Osteocyte (in vitro differentiated cells): ENCODE measurements around the gene RTN4R. TPM values are rescaled to one million over a fixed set of nuclear protein-coding genes. Genes with fewer than 3 reads are reported as not detected.

ENCODE experiments used
- DNase-seq: peaks from one replicate; pipeline ENCODE4 v3.0.0; 2021; ENCODE audit warnings: mixed read lengths; ENCODE audit not compliant: unreplicated experiment; ENCODE audit errors: extremely low spot score
- H3K27ac Mint-ChIP-seq: one replicate; pipeline ENCODE4 v1.8.0; 2021; ENCODE audit warnings: mild to moderate bottlenecking, mixed read lengths; ENCODE audit not compliant: unreplicated experiment
- H3K27me3 Mint-ChIP-seq: one replicate; pipeline ENCODE4 v1.8.0; 2021; ENCODE audit warnings: mixed read lengths; ENCODE audit not compliant: unreplicated experiment
- H3K36me3 Mint-ChIP-seq: one replicate; pipeline ENCODE4 v1.8.0; 2021; ENCODE audit warnings: mixed read lengths; ENCODE audit not compliant: unreplicated experiment
- H3K4me1 Mint-ChIP-seq: one replicate; pipeline ENCODE4 v1.8.0; 2021; ENCODE audit warnings: mixed read lengths; ENCODE audit not compliant: unreplicated experiment
- H3K4me3 Mint-ChIP-seq: one replicate; pipeline ENCODE4 v1.8.0; 2021; ENCODE audit warnings: mild to moderate bottlenecking, moderate library complexity, mixed read lengths; ENCODE audit not compliant: unreplicated experiment
- H3K9me3 Mint-ChIP-seq: one replicate; pipeline ENCODE4 v1.8.0; 2021; ENCODE audit warnings: mixed read lengths; ENCODE audit not compliant: unreplicated experiment
- total RNA-seq: library from RNA; stranded (reverse); gene quantifications from 2 replicates; pipeline ENCODE4 v1.2.1, GENCODE V29; 2021
- TF ChIP-seq, protein P1 (sequence below): fragments of 200-600 bp; sonication (generic); IDR thresholded peaks from 2 replicates; pipeline ENCODE4 v1.5.0; 2021; ENCODE audit warnings: antibody characterized with exemption, mild to moderate bottlenecking, moderate library complexity

Gene RTN4R
- total RNA-seq, 1 donor from 2014 or later = 1.5 TPM

DNA sequence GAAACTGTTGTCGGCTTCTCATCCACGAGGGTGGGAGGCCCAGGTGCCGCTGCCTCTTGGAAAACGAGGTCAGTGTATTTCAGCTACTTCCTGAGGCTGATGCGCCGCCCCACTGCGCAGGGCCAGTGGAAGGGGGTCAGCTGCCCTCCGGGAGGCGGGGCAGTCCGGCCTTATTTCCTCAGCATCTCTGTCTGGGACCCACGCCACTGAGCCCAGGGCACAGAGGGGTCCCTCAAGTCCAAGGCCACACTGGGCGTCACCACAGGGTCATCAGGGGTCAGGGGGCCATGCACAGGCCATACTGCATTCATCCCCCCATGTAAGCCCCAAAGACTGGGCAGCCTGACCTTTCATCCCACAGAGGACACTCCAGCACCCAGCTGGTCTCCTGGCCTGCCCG, 12.1 kb downstream of the RTN4R start:
- no peak for DNase-seq
- Mint-ChIP-seq H3K27me3 (peaks cover 10% of the 10 kb centered on the region), H3K27ac (no peak overlapping the region), H3K4me1 (no peaks in the 10 kb centered on the region), H3K4me3 (no peak overlapping the region), H3K9me3 (no peaks in the 10 kb centered on the region), H3K36me3 (no peaks in the 10 kb centered on the region)
- TF ChIP-seq, protein P1, sequence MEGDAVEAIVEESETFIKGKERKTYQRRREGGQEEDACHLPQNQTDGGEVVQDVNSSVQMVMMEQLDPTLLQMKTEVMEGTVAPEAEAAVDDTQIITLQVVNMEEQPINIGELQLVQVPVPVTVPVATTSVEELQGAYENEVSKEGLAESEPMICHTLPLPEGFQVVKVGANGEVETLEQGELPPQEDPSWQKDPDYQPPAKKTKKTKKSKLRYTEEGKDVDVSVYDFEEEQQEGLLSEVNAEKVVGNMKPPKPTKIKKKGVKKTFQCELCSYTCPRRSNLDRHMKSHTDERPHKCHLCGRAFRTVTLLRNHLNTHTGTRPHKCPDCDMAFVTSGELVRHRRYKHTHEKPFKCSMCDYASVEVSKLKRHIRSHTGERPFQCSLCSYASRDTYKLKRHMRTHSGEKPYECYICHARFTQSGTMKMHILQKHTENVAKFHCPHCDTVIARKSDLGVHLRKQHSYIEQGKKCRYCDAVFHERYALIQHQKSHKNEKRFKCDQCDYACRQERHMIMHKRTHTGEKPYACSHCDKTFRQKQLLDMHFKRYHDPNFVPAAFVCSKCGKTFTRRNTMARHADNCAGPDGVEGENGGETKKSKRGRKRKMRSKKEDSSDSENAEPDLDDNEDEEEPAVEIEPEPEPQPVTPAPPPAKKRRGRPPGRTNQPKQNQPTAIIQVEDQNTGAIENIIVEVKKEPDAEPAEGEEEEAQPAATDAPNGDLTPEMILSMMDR = no peak

DNA sequence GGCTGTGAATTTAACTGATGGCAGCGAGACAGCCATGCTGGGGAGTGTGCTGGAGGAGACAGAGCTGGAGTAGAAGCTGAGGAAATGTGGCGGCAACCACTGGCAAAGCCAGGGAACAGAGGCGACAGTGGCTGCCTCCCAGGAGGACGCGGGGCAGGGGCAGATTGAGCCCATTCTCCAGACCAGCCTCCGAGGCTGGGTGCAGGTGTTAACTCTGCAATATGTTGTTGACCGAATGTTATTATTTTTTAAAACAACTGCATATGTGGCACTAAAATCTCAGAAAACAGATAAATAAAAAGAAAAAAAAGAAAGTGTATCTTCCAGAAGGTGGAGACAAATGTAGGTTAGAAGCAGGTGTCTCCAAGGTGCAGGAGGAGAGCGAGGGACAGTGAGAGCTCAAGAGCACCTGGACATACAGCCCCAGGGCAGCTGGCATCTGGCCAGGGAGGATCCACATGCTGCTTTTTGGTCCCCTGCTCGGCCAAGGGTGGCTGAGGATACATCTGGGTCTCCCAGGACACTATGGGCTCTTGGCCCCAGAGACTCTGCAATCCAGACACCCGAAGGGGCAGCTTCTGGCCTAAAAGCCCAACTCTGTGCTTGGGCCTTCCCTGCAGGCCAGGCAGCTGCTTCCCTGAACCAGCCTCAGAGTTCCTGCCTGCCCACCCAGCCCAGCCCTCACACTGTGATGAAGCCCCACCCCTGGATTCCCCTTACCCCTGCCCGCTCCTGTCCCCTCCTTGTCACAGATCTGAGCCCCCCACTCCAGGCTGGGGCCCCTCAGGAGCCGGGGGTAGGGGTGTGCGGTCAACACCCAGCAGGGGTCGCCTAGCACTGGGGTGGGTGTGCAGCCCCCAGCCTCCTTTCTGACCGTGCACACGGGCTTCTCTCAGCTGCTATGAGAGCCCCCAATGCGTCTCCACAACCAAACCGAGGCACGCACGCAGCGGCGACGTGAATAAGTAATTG, 12.9 kb downstream of the RTN4R start:
- H3K36me3 Mint-ChIP-seq = no peaks in the 10 kb centered on the region
- no peaks in the 10 kb centered on the region for H3K9me3 Mint-ChIP-seq
- no peak for DNase-seq
- H3K27ac Mint-ChIP-seq = no peak overlapping the region
- no peak overlapping the region for H3K4me3 Mint-ChIP-seq
- H3K27me3 Mint-ChIP-seq = peaks cover 10% of the 10 kb centered on the region
- TF ChIP-seq, protein P1 = no peak
- H3K4me1 Mint-ChIP-seq = no peaks in the 10 kb centered on the region

DNA sequence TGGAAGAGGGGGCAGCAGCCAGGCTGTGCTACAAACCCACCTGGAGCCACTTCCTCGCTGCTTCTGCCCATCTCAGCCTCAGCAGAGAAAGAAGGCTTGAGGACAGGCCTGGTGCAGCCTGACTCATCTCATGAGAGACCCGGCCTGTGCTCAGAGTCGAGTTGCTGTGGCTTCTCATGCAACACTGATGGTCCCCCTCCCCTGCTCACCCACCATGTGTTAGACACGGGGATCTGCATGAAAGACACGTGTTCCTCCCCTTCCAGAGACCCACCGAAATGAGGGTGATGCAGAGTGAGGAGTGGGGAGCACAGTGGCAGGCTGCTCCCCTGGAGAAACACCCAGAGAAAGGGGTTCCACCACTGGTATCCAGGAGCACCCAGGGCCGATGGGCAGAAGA, 15.0 kb downstream of the RTN4R start:
- no peaks in the 10 kb centered on the region for H3K4me1 Mint-ChIP-seq
- H3K9me3 Mint-ChIP-seq = no peaks in the 10 kb centered on the region

DNA sequence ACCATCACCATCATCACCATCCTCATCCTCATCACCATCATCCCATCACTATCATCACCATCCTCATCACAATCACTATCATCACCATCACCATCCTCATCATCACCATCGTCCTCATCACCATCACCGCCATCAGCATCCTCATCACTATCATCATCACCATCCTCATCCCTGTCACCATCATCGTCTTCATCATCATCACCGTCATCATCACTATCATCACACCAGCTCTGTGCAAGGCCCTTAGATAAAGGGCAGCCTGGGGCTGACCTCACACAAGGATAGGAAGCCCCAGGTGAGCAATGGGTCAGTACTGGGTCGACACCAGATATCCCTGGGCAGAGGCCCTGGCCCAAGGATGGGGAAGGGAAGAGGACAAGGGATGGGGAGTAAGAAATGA, 16.1 kb downstream of the RTN4R start:
- peaks cover 10% of the 10 kb centered on the region for H3K27me3 Mint-ChIP-seq
- TF ChIP-seq, protein P1 = no peak
- no peak for DNase-seq

More for the DNA sequence above, 15.0 kb downstream of the RTN4R start:
- no peak overlapping the region for H3K4me3 Mint-ChIP-seq
- DNase-seq = no peak
- no peak overlapping the region for H3K27ac Mint-ChIP-seq
- TF ChIP-seq, protein P1 = no peak
- H3K27me3 Mint-ChIP-seq = peaks cover 10% of the 10 kb centered on the region
- H3K36me3 Mint-ChIP-seq = no peaks in the 10 kb centered on the region

DNA sequence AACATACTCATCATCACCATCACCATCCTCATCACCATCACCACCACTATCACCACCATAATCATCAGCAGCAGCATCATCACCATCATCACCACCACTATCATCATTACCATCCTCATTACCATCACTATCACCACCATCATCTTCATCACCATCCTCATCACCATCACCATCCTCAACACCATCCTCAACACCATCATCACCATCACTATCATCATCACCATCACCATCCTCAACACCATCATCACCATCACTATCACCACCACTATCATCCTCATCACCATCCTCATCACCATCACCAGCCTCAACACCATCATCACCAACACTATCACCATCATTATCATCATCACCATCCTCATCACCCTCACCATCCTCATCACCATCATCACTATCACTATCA, 16.6 kb downstream of the RTN4R start:
- Mint-ChIP-seq H3K27me3 (peaks cover 10% of the 10 kb centered on the region), H3K27ac (no peak overlapping the region), H3K36me3 (no peaks in the 10 kb centered on the region), H3K4me3 (no peak overlapping the region), H3K4me1 (no peaks in the 10 kb centered on the region), H3K9me3 (no peaks in the 10 kb centered on the region)
- TF ChIP-seq, protein P1 = no peak
- DNase-seq = no peak

More for the DNA sequence above, 16.1 kb downstream of the RTN4R start:
- Mint-ChIP-seq H3K27ac (no peak overlapping the region), H3K36me3 (no peaks in the 10 kb centered on the region), H3K4me3 (no peak overlapping the region), H3K4me1 (no peaks in the 10 kb centered on the region), H3K9me3 (no peaks in the 10 kb centered on the region)
